K562 (cell line): ENCODE measurements around the gene SLC29A2. TPM values are rescaled to one million over a fixed set of nuclear protein-coding genes. Genes with fewer than 3 reads are reported as not detected.

Experiments used
- DPF2 ChIP-seq: fragments of 450-650 bp; IDR thresholded peaks from 2 replicates; pipeline ENCODE4 v1.6.1; 2016
- GATAD2A ChIP-seq: fragments of 450-650 bp; IDR thresholded peaks from 2 replicates; pipeline ENCODE4 v1.6.1; 2017
- HCFC1 ChIP-seq: IDR thresholded peaks from 2 replicates; pipeline ENCODE4 v1.6.1; 2012; ENCODE audit warnings: low read depth, low read length, improper control_type of control experiment
- HEY1 ChIP-seq: fragments of 250-450 bp; sonication (Bioruptor Pico); IDR thresholded peaks from 2 replicates; pipeline ENCODE4 v1.5.0; 2020; ENCODE audit warnings: mild to moderate bottlenecking, moderate library complexity, borderline replicate concordance
- KAT2B ChIP-seq: IDR thresholded peaks from one replicate; pipeline ENCODE4 v1.6.1; 2012; ENCODE audit warnings: low read depth, mild to moderate bottlenecking, control low read depth, inconsistent platforms, low read length, moderate library complexity
- MITF ChIP-seq: IDR thresholded peaks from 2 replicates; pipeline ENCODE4 v1.6.1; 2014; ENCODE audit warnings: antibody characterized with exemption
- NFATC3 ChIP-seq: fragments of 450-650 bp; IDR thresholded peaks from 2 replicates; pipeline ENCODE4 v1.6.1; 2017; ENCODE audit warnings: mild to moderate bottlenecking
- NR1H2 ChIP-seq: sonication (generic); formaldehyde crosslinking; IDR thresholded peaks from 2 replicates; pipeline ENCODE4 v1.4.0; 2020; ENCODE audit warnings: mild to moderate bottlenecking, missing genetic modification reagents
- PHTF2 ChIP-seq: fragments of 250-450 bp; sonication (Bioruptor Pico); IDR thresholded peaks from 2 replicates; pipeline ENCODE4 v1.5.0; 2021; ENCODE audit warnings: mild to moderate bottlenecking
- PPARD ChIP-seq: fragments of 250-450 bp; sonication (Bioruptor Pico); IDR thresholded peaks from 2 replicates; pipeline ENCODE4 v1.8.0; 2022; ENCODE audit warnings: inconsistent platforms, mild to moderate bottlenecking, moderate library complexity
- SMAD2 ChIP-seq: fragments of 150-350 bp; IDR thresholded peaks from 2 replicates; pipeline ENCODE4 v1.6.1; 2014; ENCODE audit warnings: low read depth, mild to moderate bottlenecking, low read length
- SMARCA4 ChIP-seq: fragments of 450-650 bp; IDR thresholded peaks from 2 replicates; pipeline ENCODE4 v1.6.1; 2016
- STAT6 ChIP-seq: sonication (generic); formaldehyde crosslinking; IDR thresholded peaks from 2 replicates; pipeline ENCODE4 v1.8.1; 2023; ENCODE audit warnings: mild to moderate bottlenecking, missing genetic modification reagents
- TBP ChIP-seq: optimal IDR thresholded peaks from 2 replicates; pipeline ENCODE3; 2011; ENCODE audit warnings: low read depth, low read length, improper control_type of control experiment
- TCF7L2 ChIP-seq: fragments of 150-350 bp; IDR thresholded peaks from 2 replicates; pipeline ENCODE4 v1.6.1; 2016; ENCODE audit warnings: low read depth, mild to moderate bottlenecking, low read length, moderate library complexity
- ZFPM2 ChIP-seq: fragments of 250-450 bp; sonication (Bioruptor Pico); IDR thresholded peaks from 2 replicates; pipeline ENCODE4 v1.5.1; 2022; ENCODE audit warnings: mild to moderate bottlenecking
- ZNF175 ChIP-seq: fragments of 200-800 bp; sonication (Bioruptor generic); IDR thresholded peaks from 2 replicates; pipeline ENCODE4 v1.6.1; 2016; ENCODE audit warnings: low read depth, mild to moderate bottlenecking, missing genetic modification characterization, missing compliant biosample characterization
- ZNF57 ChIP-seq: fragments of 450-650 bp; formaldehyde crosslinking; IDR thresholded peaks from 2 replicates; pipeline ENCODE4 v1.4.0; 2020; ENCODE audit warnings: mild to moderate bottlenecking, moderate library complexity
- ZNF589 ChIP-seq: fragments of 200-800 bp; sonication (Bioruptor generic); IDR thresholded peaks from 2 replicates; pipeline ENCODE4 v1.6.1; 2016; ENCODE audit warnings: low read depth, missing genetic modification characterization, missing compliant biosample characterization
- polyA plus RNA-seq, 8 experiments: library from polyadenylated mRNA; depleted of rRNA in 4 of 8; stranded (reverse) in 5 of 8; unstranded in 3 of 8; fragments of >200 nt; fragmentation: Nextera tagmentation in 2 of 8; fragmentation: Illumina TruSeq in 1 of 8; extraction: Ambion mirVana in 2 of 8; extraction: Trizol in 1 of 8; gene quantifications; 2 replicates each; pipeline versions ENCODE4 v1.2.1 to v1.2.3, GENCODE V29; 2011 to 2014; ENCODE audit warnings: inconsistent platforms in 1 of 8, missing spikeins in 1 of 8
- total RNA-seq, 7 experiments: library from RNA; depleted of rRNA in 6 of 7; stranded (reverse); fragments of >200 nt in 6 of 7; fragmentation: Illumina TruSeq in 2 of 7; extraction: Trizol in 2 of 7; gene quantifications; 2 replicates each; pipeline versions ENCODE4 v1.2.1 to v1.2.3, GENCODE V29; 2011 to 2021; ENCODE audit warnings: low replicate concordance in 1 of 7
- TF ChIP-seq, protein P1 (sequence below): sonication (generic); formaldehyde crosslinking; IDR thresholded peaks from 2 replicates; pipeline ENCODE4 v1.8.1; 2022; ENCODE audit warnings: missing genetic modification reagents
- TF ChIP-seq, protein P2 (sequence below): fragments of 450-650 bp; IDR thresholded peaks from 2 replicates; pipeline ENCODE4 v1.6.1; 2017; ENCODE audit warnings: antibody characterized with exemption

SLC29A2 gene
- total and polyA plus RNA-seq, 9 of the 15 experiments (the other 6 are each of a cell fraction or from before 2014, with no cell fraction given), result 2.4 to 48.6 (median 14.2) TPM

DNA sequence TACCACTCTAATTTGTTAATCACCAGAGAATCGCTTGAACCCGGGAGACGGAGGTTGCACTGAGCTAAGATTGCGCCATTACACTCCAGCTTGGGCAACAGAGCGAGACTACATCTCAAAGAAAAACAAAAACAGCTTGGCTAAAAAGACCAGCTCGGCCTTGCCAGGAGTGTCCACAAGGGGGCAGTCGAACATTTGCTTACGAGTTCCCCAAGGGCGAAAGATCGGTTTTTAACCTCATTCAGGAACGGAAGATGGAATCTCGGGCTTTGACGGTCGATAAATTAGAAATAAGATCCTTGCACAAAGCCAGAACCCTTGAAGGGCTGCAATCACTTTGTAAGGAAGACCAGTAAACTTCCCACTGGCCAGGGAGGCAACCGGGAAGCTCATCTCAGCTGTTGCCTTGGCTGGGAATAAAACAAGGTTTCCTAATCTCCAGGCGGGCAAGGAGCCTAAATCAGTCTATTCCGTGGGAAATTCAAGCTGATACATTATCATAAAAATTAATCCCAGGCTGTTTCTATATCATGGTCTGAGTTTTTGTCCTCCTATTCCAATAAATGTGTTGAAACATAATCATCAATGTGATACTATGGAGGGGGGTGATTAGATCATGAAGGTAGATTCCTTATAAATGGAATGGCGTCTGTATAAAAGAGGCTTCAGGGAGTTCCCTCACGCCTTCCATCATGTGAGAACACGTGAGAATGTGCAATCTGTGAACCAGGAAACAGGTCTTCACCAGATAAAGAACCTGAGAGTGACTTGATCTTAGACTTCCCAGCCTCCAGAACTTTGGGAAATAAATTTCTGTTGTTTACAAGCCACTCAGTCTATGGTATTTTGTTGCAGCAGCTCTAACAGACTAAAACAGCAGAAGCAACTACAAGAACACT is 14.9 kb upstream of the SLC29A2 start (continued):
- no peak for TF ChIP-seq STAT6 (CRISPR knock-in tag)
- no peak for TF ChIP-seq SMAD2
- TF ChIP-seq, protein P1, sequence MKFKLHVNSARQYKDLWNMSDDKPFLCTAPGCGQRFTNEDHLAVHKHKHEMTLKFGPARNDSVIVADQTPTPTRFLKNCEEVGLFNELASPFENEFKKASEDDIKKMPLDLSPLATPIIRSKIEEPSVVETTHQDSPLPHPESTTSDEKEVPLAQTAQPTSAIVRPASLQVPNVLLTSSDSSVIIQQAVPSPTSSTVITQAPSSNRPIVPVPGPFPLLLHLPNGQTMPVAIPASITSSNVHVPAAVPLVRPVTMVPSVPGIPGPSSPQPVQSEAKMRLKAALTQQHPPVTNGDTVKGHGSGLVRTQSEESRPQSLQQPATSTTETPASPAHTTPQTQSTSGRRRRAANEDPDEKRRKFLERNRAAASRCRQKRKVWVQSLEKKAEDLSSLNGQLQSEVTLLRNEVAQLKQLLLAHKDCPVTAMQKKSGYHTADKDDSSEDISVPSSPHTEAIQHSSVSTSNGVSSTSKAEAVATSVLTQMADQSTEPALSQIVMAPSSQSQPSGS (CRISPR knock-in tag), result no peak
- no peak for TF ChIP-seq KAT2B
- no peak for TF ChIP-seq ZFPM2 (CRISPR knock-in tag)
- no peak for TF ChIP-seq ZNF589 (CRISPR knock-in tag)
- TF ChIP-seq HEY1 (CRISPR knock-in tag), result no peak
- TF ChIP-seq SMARCA4, result no peak
- no peak for TF ChIP-seq ZNF175 (CRISPR knock-in tag)
- TF ChIP-seq, protein P2, sequence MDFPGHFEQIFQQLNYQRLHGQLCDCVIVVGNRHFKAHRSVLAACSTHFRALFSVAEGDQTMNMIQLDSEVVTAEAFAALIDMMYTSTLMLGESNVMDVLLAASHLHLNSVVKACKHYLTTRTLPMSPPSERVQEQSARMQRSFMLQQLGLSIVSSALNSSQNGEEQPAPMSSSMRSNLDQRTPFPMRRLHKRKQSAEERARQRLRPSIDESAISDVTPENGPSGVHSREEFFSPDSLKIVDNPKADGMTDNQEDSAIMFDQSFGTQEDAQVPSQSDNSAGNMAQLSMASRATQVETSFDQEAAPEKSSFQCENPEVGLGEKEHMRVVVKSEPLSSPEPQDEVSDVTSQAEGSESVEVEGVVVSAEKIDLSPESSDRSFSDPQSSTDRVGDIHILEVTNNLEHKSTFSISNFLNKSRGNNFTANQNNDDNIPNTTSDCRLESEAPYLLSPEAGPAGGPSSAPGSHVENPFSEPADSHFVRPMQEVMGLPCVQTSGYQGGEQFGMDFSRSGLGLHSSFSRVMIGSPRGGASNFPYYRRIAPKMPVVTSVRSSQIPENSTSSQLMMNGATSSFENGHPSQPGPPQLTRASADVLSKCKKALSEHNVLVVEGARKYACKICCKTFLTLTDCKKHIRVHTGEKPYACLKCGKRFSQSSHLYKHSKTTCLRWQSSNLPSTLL, result no peak
- TF ChIP-seq HCFC1, result 0 out of 2 replicates have a peak, but pooled peaks have one; percentile 16
- no peak for TF ChIP-seq PPARD (CRISPR knock-in tag)
- no peak for TF ChIP-seq PHTF2 (CRISPR knock-in tag)
- TF ChIP-seq TBP, result no peak
- TF ChIP-seq DPF2, result no peak
- no peak for TF ChIP-seq MITF
- no peak for TF ChIP-seq TCF7L2
- TF ChIP-seq ZNF57, result no peak
- TF ChIP-seq GATAD2A, result no peak
- TF ChIP-seq NFATC3, result no peak
- TF ChIP-seq NR1H2, result no peak; the same call in 1 of the 2 replicates
